NCI-H774 (cell line): ENCODE data around the gene GJC1.

Source experiments
- DNase-seq: peaks from one replicate; lab custom pipeline; 2025; lab: John Stamatoyannopoulos, UW

The GJC1 gene

DNA sequence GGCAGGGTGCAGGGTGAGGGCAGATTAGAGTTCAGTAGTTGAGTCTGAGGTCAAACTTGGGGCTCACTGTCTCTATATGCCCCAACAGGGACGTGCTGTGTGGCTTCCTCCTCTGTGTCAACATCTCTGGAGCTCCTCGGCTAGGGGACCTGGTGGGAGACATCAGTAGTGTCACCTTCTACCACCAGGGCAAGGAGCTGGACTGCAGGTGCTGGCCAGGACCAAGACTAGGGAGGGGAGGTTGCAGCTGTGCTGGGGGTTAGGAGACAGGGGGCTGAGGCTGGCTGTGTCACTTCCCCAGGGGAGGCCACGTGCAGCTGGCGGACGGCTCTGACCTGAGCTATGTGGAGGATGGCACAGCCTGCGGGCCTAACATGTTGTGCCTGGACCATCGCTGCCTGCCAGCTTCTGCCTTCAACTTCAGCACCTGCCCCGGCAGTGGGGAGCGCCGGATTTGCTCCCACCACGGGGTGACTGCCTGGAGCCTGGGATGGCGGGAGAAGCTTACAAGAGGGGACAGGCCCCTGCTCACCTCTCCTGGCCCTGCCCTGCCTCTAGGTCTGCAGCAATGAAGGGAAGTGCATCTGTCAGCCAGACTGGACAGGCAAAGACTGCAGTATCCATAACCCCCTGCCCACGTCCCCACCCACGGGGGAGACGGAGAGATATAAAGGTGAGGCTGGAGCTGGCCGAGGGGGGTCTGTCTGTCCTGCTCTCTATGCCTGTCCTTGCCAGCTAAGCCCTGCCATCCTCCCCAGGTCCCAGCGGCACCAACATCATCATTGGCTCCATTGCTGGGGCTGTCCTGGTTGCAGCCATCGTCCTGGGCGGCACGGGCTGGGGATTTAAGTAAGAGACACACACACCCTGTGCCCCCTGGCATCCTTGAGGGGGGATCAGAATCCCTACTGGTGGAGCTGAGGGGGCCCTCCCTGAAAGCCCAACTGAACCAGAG, 52.4 kb downstream of the GJC1 start:
- no peak for DNase-seq

DNA sequence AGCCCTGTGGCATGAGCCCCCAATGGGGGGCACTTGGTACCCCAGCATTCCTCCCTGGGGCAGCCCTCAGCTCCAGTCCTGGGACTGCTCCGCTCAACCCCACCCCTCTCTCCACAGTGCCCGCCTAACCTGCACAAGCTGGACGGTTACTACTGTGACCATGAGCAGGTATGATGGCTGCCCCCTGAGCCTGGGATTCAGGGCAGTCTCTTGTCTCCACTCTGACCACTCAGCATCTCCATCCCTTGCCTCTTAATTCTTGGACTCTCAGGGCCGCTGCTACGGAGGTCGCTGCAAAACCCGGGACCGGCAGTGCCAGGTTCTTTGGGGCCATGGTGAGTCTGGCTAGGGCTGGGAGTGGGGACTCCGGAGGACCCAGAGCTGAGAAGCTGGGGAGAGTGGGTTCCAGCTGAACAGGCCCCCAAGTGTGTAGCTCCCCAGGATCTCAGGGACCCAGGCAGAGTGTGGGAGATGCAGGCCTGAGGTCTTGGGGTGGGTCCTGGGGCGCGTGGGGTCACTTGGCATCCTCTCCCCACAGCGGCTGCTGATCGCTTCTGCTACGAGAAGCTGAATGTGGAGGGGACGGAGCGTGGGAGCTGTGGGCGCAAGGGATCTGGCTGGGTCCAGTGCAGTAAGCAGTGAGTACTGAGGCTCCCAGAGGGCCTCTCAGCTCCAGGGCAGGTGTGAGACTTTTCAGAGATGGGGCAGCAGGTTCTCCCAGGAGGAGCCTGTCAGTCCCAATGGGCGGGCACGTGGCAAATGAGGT, 53.3 kb downstream of the GJC1 start:
- no peak for DNase-seq

DNA sequence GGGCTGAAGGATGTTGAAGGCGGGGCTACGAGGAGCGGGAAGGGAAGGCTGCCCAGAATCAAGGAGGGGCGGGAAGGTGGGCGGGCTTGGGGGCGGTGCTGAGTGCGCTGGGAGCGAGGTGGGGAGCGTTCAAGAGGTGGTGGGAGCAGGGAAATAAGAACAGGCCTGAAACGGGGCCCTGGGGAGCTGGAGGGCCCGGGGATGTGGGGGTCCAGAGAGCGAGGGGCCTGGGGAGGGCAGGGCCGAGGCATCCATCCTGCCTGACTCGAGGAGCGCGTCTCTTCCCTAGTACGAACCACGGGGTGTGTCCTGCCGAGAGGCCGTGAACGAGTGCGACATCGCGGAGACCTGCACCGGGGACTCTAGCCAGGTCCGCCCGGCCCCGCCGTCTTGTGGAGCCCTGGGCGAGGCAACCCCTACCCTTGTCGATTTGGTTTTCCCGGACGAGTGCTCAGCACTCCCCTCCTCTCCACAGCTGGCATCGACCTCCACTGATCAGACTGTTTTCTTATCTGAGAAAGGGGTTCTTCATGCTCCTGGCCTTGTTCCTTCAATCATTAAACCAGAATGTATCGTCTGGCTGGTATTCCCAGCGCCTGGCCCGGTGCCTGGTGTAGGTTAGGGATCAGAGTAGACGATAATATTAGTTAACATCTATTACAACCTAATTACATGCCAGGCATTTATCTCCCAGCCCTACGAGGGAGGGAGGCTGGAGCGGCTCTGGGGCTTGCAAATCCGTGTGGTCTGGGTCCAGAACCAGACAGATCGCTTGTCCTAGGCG, 54.1 kb downstream of the GJC1 start:
- no peak for DNase-seq

DNA sequence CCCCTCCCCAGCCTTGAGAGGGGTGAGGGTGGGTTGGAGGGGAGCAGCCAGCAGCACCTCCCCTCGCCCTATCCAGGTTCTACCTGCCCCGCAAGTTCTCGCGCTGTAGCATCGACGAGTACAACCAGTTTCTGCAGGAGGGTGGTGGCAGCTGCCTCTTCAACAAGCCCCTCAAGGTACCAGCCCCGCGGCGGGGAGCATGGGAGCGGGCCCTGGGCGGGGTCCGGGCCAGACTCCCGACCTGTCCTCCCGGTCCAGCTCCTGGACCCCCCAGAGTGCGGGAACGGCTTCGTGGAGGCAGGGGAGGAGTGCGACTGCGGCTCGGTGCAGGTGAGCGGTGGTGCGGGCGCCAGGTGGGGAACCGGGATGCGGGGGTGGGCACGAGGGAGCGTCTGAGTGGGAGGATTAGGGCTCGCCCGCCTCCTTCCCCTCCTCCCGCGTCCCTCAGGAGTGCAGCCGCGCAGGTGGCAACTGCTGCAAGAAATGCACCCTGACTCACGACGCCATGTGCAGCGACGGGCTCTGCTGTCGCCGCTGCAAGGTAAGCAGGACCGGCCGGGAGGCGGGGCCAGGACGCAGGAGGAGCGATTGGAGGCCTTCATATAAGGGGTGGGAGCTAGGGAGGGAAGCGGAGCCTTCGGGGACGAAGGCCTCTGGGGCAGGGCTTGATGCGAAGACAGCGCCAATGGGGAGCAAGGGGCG, 54.8 kb downstream of the GJC1 start:
- DNase-seq = peak; percentile 99

DNA sequence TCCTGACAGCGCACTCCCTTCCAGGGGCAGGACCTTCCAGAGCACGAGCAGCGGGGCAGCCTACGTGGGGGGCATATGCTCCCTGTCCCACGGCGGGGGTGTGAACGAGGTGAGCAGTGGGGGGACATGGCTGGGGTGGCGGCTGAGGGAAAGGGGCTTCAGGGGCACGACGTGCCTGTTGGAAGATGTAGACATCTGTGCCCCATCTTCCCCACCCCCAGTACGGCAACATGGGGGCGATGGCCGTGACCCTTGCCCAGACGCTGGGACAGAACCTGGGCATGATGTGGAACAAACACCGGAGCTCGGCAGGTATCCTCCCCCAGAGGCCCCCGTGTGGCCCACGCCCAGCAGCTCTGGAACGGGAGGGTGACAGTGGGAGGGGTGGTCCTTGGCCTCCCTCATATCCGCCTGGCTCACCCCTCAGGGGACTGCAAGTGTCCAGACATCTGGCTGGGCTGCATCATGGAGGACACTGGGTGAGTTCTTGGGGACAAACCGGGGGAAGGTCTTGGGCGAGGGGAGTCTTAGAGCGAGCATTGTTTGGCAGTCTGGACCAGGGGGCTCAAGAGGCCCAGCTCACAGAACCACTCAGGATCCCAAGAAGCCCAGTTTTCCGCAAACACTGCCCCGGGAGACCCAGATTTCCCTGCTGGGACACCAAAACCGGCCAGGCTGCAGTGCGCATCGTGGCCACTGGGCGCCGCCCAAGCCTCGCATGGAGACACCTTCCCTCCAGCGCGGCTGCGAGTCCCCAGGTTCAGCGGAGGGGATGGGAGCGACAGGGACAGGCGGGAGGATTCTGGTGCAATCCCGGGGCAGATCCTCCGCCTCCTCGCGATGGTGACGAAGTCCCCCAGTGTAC, 55.6 kb downstream of the GJC1 start:
- peak; percentile 81 for DNase-seq

DNA sequence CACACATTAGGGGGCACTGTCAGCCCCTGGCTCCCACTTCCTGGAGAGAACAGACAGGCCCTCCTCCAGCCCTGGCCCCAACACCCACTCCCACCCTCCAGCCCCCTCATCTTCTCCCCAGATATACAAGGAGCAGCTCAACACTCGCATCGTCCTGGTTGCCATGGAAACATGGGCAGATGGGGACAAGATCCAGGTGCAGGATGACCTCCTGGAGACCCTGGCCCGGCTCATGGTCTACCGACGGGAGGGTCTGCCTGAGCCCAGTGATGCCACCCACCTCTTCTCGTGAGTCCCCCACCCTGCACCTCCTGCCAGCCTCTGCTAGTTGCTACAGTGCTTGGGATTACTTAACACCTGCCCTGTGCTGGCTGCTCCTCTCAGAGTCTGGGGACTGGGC, 56.9 kb downstream of the GJC1 start:
- DNase-seq = no peak

DNA sequence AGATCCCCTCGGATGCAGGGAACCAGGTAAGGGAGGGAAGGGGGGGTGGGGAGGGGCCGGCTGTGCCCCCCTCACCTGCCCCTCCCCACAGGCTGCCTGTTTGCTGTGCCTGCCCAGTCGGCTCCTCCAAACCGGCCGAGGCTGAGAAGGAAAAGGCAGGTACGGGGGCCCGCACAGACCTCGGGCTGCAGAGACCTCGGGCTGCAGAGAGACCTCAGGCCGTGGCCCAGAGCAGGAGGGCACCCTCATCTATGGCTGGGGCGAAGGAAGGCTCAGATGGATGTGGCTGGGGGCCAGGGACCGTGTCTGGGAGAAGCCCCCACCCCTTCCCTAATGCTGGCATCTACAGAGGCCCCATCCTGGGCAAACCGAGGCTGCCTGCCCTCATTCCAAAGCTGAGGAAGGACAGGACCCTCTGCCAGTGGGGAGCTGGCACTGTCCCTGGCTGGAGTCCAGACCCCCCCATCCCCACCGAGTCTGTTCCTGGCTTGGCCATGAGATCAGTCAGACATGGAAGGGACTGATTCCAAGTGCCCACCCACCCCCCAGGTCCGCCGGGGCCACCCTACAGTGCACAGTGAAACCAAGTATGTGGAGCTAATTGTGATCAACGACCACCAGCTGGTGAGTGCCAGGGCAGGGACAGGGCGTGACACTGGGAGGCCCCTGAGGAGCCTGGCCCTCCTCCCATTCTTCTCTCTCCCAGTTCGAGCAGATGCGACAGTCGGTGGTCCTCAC, 57.6 kb downstream of the GJC1 start:
- no peak for DNase-seq

DNA sequence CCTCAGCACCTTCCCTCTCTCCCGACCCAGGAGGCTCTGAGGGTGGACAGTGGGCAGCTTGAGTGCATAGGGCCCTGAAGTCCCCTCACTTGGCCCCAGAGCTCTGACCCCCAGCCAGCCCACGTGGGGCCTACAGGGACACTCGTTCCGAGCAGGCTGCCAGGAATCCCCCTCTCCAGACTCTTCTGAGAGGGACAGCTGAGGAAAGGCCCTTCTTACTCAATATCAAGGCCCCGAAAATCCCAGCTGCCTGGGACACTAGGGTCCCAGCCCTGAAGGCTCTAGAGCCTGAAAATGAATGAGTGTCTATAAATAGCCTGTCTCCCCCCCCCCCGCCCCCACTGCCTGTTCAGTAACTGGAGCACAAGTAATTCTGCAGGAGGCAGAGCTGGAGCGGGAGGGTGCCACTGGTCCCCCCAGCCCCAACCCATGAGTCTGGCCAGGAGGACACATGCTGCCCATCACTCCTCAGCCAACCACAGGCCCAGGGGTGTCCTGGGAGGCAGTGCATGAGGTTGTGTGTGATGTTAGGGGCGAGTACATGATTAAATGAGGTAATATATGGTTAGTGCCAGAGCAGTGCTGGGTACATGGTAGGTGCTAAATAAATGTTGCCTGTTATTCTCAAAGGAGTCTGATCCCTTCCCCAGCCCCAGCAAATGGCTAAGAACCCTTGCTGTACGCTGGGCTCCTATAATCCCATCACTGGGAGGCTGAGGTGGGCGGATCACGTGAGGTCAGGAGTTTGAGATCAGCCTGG, 59.7 kb downstream of the GJC1 start:
- DNase-seq = no peak

DNA sequence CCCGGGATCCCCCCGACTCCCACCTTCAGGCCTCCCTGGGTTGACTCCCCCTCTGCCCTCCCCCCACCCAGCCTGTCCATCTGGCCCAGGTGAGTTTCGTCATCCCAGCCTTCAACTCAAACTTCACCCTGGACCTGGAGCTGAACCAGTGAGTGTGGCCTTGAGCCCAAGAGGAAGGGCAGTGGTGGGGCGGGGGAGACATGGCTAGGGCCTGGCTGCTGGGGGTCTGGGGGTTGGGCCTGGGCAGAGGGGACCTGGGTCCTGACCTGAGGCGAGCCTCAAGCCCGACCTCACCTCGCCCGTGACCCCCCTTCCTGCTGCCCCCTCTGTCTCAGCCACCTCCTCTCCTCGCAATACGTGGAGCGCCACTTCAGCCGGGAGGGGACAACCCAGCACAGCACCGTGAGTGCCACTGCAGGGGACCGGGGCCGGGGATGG, 60.4 kb downstream of the GJC1 start:
- no peak for DNase-seq

DNA sequence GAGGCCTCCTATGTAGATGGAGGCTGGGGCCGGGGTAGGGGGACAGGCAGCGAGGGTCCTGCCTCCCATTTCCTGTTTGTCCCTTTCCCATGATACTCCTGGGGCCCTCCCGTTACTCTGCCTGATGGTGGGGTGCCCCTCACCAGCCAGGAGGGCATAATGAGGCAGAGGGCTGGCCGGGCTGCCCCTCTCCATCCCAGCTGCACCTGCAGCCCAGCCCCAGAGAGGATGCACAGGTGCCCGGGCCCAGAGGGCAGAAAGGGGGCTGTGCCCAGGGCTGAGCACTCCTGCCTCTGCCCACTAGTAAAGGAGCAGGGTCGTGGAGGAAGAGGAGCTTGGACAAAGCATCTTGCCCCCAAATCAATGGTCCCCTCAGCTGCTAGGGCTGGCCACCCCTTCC, 60.9 kb downstream of the GJC1 start:
- DNase-seq = no peak

DNA sequence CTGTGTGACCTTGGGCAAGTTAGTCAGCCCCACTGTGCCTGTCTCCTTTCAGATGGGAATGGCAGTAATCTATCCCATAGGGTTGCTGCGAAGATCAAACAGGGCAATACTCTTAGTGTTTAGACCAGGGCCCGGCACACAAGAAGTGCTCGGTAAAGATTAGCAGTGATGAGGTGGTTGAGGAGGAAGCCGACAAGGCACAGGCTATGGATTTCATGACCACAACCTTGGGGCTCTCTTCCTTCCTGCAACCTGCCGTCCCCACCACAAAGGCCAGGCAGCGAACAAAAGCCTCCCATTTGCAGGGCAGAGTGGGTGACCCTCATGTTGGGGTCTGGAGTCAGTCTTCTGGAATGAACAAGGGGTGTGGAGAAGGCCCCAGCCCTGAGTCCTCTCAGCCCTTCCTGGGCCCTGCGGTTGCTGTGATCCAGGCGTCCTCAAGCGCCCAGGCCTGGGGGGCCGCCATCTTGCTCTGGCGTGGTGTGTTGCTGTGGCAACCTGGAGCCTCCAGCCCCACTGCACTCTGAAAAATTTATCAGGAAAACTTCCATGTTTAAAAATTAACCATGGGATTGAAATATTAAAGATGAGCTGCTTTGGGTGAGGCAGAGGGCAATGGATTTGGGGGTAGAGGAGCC, 61.5 kb downstream of the GJC1 start:
- no peak for DNase-seq

DNA sequence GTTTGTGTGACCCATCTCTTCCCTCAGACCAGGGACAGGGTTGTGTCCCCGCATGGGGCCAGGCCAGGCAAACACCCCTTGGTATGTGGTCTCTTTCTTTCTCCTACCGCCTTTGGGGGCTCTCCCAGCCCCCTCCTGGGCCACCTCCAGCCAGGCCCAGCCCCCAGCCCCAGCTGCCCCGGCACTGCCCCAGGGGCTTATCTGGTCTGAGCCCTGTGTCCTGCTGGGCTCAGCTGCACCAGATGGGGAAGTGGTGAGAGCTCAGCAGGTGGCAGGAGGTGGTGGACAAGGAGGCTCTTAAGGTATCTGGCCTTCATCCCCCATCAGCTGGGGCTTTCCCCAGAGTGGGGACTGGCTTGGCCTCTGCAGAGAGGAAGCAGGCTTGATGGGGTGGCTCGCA, 62.6 kb downstream of the GJC1 start:
- no peak for DNase-seq

DNA sequence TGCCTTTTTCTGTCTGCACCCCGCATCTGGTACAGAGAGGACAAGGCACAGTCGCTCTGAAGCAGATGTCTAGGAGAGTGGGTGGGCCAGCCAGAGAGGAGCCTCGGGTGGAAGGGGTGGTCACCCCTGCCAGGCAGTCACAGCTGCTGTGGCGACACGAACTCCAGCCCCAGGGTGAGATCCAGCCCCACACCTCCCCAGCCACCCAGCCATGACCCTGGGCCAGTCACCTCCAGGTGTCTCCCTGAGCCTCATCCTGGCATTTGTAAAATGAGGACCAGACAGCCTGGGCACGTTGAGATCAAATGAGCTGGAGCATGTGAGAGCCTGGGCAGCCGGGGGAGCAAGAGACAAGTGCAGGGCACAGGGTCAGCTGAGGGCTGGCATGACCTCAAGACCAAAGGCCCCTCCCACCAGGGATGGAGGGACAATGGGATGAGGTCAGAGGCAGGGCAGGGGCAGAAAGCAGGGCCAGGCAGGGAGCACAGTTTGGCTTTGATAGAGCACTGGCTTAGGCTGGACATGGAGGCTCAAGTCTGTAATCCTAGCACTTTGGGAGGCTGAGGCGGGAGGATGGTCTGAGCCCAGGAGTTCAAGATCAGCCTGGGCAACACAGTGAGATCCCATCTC, 63.6 kb downstream of the GJC1 start:
- DNase-seq = no peak

DNA sequence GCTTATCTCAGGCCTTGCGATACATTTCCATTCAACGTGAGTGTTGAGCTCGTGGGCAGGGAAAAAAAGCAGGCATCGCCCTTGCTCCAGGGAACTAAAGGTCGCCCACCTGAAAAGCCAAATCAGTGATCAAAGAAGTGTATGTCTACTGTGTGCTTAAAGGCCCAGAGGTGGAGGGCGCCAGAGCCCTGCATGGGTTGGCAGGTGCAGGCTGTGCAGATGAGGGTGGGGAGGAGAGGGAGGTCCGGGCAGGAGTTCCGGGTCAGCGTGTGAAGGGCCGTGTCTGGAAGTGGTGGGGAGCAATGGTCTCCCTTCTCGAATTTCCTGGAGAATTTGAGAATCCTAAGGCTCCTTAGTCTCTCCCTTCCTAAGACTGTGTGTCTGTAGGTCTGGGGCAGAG, 64.1 kb downstream of the GJC1 start:
- DNase-seq = no peak

DNA sequence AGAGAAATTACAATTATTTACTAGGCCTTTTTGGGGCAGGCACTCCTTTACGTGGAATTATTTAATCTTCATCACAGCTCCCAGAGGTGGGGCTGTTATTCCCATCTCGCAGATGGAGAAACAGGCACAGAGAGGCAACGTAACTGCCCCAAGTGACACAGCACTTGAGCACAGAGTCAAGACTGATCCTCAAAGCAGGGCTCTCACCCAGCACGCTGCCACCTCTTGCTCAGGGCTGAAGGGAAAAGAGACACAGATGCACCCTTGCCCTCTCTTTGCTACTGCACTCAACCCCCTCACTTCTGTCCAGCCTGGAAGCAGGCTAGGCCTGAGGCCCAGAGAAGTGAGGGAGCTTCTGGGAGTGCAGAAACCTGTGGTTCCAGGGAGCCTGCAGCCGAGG, 66.9 kb downstream of the GJC1 start:
- DNase-seq = no peak

DNA sequence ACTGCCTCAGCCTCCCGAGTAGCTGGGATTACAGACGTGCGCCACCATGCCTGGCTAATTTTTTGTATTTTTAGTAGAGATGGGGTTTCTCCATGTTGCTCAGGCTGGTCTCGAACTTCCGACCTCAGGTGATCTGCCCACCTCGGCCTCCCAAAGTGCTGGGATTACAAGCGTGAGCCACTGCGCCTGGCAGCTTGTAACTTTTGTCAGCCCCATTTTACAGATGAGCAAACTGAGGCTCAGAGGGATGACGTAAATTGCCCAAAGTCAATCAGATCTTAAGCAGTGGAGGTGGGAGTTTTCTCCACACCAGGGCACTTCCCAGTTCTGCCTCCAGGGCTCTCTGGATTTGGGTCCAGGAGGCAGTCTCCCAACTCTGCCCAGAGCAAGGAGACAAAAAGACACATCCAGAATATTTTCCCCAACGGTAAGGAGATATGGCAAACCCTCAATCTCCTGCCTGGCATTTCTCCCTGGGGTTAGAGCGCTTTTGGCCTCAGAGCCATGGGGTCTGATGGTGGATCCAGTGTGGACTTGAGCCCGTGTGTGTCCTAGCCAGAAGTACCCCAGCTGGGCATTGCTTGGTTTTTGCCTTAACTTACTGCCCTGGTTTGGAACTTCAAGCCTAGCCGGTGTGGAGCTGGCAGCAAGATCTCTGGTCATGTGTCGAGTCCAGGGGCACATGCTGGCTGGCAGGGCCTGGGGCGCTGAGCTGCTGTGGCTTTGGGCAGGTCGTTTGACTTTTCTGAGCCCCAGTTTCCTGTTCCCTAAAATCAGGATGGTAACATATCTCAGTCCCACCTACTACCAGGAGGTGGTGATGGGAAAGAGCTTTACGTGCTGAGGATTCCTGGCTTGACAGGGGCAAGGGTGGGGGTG, 67.9 kb downstream of the GJC1 start:
- no peak for DNase-seq
